Fibroblast of mammary gland (primary cell): ENCODE results near the gene SLBP.
A peak's percentile ranks its signal among the peaks of the same experiment; 100 is the strongest.
"Not testable (repeated sequence)": the region's sequence is repeated elsewhere in the genome, so short reads cannot be mapped to it uniquely, and the experiment has no call there.

Source experiments
- DNase-seq: peaks from one replicate; pipeline ENCODE4 v3.0.0-alpha.2; 2010; ENCODE audit warnings: low read depth
- H3K4me3 ChIP-seq: 2 replicates; pipeline ENCODE4 v1.5.1; 2011; ENCODE audit warnings: low read depth, mild to moderate bottlenecking, low read length, moderate library complexity; ENCODE audit not compliant: control insufficient read depth
- CTCF ChIP-seq: conservative IDR thresholded peaks from 2 replicates; pipeline ENCODE4 v1.5.1; 2011; ENCODE audit warnings: low read depth, low read length, inconsistent platforms; ENCODE audit not compliant: control insufficient read depth, insufficient read depth

Gene SLBP

GRCh38 chr4:1711571-1712215, 426 bp downstream of the SLBP start:
- no peak for TF ChIP-seq CTCF
- H3K4me3 ChIP-seq, result peak overlapping the region; percentile 90
- DNase-seq, result peak; percentile 59

GRCh38 chr4:1711055-1711570, 1.0 kb downstream of the SLBP start:
- DNase-seq, result peak; percentile 10
- no peak for TF ChIP-seq CTCF
- H3K4me3 ChIP-seq, result peak overlapping the region; percentile 90

GRCh38 chr4:1708581-1708980, 3.5 kb downstream of the SLBP start:
- no peak for TF ChIP-seq CTCF
- no peak overlapping the region for H3K4me3 ChIP-seq
- DNase-seq, result no peak

GRCh38 chr4:1706358-1706757, 5.8 kb downstream of the SLBP start:
- DNase-seq, result no peak
- no peak for TF ChIP-seq CTCF
- no peak overlapping the region for H3K4me3 ChIP-seq

GRCh38 chr4:1705732-1706131, 6.4 kb downstream of the SLBP start:
- no peak overlapping the region for H3K4me3 ChIP-seq
- no peak for TF ChIP-seq CTCF
- no peak for DNase-seq

- no peak for DNase-seq
- no peak for TF ChIP-seq CTCF
- no peak overlapping the region for H3K4me3 ChIP-seq
These were observed 8.3 kb downstream of the SLBP start for GRCh38 chr4:1703867-1704266.

GRCh38 chr4:1701671-1702070, 10.4 kb downstream of the SLBP start:
- not testable (repeated sequence) for DNase-seq, H3K4me3 ChIP-seq
